NCI-H2107 treated with DMSO at 0.1 percent for 48 hours (cell line): ENCODE results near the gene ZNF771.
A peak's percentile ranks its signal among the peaks of the same experiment; 100 is the strongest.

Source experiments
- DNase-seq: peaks from one replicate; lab custom pipeline; 2025; ENCODE audit not compliant: unreplicated experiment; lab: John Stamatoyannopoulos, UW

The ZNF771 gene

DNA sequence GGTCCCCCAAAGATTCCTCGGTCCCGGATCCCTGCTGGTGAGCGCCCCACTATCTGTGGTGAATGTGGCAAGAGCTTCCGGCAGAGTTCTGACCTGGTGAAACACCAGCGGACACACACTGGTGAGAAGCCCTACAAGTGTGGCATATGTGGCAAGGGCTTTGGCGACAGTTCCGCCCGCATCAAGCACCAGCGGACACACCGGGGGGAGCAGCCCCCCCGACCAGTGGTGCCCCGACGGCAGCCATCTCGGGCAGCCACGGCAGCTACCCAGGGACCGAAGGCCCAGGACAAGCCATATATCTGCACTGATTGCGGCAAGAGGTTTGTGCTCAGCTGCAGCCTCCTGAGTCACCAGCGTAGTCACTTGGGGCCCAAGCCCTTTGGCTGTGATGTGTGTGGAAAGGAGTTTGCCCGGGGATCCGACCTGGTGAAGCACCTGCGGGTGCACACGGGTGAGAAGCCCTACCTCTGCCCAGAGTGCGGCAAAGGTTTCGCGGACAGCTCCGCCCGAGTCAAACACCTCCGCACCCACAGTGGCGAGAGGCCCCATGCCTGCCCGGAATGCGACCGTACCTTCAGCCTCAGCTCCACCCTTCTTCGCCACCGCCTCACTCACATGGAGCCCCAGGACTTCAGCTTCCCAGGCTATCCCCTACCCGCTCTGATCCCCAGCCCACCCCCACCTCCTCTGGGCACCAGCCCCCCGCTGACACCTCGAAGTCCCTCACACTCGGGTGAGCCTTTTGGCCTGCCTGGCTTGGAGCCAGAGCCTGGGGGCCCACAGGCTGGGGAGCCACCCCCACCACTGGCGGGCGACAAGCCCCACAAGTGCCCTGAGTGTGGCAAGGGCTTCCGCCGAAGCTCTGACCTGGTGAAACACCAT lies 9.4 kb upstream of the ZNF771 start:
- DNase-seq = no peak

DNA sequence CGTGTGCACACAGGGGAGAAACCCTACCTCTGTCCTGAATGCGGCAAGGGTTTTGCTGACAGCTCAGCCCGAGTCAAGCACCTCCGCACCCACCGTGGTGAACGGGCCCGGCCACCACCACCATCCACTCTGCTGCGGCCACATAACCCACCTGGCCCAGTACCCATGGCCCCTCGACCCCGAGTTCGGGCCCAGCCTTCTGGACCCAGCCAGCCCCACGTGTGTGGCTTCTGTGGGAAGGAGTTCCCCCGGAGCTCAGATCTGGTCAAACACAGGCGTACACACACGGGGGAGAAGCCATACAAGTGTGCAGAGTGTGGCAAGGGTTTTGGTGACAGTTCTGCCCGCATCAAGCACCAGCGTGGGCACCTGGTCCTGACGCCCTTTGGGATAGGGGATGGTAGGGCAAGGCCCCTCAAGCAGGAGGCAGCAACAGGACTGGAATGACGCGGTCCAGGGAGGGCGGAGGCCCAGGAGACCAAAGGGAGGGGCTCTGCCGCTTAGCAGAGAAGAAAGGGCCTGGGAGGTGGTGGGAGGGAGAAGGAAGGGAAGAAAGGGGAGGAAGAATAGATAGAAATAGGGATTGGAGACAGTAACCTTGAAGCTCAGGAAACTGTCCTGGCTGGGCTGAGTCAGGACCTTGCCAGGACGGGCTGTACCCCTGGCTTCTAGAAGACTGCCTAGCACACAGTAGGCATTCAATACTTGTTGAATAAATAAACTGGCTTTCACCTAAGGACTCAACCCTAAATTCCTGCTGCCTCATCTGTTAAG lies 8.6 kb upstream of the ZNF771 start:
- DNase-seq = no peak

DNA sequence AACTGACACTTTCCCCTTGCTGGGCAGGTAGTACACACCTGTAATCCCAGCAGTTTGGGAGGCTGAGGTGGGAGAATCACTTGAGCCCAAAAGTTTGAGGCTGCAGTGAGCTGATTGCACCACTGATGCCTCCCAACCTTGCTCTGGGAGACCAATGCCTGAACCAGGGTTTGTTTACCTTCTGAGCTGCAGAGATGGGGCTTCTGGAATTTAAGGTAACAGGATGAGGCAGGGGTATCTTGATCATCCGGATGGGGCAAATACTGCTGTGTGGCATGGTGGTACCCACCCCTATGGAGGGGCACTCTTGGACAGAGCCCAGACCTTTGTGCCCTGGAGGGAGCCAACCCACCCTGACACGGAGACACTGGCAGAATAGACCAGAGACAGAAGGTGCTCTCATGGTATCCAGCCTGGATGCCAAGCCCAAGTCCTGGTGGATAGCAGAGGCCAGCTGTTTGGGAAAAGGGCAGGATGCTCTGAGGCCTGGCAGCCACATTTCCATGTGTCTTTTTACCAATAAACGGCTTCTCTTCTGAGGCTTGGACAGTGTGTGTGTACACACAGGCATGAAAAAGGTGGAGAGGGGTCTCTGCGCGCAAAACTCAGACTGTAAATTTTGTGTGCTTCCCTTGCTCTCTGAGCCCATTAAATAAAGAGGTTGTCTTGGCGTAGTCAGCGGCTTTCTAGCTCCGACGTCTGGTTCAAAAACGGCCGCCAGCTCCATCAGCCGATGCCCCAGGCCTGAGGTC lies 7.8 kb upstream of the ZNF771 start:
- no peak for DNase-seq

DNA sequence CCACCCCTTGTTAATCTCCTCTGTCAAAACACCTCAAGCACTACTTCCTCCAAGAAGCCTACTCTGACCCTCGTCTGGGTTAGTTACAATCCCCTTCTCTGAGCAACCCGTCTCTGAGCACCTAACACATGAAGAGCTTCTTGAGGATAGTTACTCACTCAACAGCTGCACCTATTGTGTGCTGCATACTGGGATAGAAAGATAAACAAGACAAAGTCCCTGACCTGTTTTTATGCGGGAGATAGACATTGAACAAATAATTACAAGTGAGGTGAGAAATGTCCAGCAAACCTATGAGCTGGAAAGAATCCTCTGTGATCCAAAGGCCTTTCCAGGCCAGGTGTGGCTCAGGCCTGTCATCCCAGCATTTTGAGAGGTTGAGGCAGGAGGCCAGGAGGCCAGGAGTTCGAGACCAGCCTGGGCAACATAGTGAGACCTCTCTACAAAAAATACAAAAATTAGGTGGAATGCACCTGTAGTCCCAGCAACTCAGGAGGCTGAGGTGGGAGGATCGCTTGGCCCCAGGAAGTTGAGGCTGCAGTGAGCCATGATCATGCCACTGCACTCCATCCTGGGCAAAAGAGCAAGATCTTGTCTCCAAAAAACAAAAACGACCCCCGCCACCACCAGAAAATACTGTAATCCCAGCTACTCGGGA lies 5.5 kb upstream of the ZNF771 start:
- no peak for DNase-seq

DNA sequence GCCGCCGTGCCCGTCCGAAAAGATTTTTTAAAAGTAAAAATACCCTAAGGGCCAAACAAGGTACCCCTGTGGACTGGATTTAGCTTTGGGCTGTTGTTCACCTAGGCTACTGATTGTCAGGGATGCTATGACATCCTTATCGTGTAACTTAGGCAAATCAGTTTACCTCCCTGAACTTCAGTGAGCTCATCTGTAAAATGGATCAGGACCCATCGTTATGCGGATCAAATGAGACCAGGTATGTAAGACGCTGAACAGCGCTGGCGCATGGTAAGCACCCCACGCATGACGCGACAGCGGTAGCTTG lies 658 bp upstream of the ZNF771 start:
- DNase-seq = no peak

DNA sequence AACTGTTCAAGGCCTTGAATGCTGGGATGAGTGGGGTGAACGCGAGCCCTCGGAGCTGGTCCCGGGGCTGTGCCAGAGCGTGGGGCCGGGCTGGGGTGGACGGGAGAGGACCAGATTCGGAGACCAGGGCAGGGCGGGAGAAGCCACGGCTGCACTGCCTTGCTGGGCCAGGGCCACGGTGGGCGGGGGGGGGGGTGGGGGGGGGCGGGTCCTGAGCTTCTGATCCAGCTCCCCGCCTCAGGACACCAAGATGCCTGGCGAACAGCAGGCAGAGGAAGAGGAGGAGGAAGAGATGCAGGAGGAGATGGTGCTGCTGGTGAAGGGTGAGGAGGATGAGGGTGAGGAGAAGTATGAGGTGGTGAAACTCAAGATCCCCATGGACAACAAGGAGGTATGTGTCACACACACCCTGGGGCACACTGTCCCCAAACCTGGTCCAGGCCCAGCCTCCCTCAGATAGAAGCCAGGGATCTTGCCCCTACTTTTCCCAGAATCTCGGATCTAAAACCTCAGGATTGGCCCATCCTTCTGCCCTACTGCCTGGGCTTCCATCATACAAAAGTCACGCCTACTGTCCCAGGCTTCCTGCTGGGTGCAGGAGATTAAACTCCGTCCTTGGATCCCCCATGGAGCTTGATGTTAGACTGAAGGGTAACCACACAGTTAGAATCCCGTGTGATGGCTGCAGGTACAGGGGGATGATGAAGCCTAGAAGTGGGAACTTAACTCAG lies 563 bp downstream of the ZNF771 start:
- no peak for DNase-seq

DNA sequence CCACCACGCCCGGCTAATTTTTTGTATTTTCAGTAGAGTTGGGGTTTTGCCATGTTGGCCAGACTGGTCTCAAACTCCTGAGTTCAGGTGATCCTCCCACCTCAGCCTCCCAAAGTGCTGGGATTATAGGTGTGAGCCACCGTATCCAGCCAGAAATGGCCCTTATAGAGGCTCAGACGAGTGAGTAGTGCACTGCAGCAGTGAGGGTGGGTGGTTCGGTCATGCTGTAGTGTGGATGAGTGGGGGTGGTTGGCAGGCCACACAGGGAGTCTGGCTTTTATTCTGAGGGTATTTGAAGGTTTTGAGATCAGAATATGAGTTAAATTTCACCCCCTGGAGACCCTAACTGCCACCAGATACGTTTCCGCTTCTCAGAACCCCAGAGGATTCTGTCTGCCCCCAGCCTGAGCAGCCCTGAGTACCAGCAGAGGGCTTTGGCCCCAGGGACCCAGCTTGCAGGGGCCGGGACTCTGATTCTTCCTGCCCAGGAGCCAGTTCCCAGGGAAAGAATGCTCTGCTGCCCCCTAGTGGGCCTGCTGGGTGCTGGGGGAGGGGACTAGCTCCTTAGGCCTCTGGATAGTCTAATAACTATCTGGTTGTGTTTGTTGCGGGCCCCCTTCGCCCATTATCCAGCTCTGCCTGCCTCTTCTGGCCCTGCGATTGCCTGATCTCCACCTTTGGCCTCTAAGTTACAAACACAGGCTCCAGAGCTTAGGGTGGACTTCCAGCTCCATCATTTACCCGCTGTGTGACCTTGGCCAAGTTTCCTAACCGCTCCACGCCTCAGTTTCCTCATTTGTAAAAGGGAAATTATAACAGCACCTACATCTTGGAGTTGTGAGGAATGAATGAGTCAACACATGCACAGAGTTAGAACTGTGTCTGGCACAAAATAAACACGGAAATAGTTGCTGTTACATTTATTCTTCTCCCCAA lies 2.0 kb downstream of the ZNF771 start:
- peak; percentile 71 for DNase-seq

DNA sequence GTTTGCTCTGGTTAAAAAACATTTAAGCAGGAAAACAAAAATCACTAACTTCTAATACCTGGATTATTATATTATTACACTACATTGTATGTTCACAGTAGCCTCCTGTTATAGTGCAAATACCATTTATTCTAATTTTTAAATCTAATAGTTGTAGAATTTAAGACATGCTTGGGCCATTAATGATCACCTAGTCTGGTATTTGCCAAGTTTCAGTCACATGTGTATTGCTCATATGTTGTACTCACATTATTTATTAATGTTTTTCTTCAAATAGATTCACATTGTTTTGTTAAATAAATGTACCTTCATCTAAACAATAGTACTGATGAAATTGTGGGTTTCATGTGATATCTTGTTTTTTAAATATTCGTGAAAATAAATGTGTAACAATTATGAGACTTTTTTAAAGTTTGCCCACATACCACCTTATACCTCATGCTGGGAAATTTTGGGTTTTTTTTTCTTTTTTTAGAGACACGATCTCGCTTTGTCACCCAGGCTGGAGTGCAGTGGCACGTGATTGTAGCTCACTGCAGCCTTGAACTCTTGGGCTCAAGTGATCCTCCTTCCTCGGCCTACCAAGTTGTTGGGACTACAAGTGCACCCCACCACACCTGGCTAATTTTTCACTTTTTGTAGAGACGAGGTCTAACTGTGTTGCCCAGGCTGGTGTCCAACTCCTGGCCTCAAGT lies 5.9 kb downstream of the ZNF771 start:
- DNase-seq = no peak

DNA sequence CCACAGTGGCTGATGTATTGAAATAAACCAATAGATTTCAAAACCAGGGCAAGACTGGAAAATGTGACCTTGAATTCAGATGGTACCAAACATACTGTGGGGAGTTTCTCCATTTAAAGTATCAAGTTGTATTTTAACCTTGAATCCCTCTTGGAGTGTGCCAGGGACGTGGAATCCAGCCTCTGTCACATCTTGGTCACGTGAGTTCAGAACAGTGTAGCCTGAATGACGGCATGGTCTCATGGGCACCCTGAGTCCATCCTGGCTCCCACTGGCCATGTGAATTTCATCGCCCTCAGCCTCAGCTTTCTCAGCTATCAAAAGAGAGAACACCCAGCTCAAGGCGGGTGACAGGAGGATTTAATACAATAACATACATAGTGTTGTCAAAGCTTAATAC lies 6.8 kb downstream of the ZNF771 start:
- DNase-seq = no peak

DNA sequence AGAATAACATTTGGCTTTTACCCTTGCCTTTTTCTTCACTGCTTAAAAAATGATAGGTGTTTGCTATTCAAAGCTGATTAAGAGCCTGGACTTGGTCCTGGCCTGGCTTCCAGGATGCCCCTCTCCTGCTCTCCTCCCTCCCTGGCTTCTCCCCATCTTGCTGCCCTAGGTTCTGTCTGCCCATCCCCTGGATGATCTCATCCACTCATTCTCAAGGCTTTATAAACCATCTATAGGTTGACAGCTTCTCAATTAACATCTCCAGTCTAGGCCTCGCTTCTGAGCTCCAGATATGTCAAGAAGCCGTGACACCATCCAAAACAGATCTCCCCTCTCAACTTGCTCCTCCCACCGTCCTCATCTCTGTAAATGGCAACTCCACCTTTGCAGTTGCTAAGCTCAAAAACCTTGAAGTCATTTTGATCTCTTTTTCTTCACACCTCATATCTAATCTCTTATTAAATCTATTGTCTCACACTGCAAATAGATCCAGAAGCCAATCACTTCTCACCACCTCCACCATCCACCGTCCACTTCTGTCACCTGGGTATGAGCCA lies 8.7 kb downstream of the ZNF771 start:
- no peak for DNase-seq

DNA sequence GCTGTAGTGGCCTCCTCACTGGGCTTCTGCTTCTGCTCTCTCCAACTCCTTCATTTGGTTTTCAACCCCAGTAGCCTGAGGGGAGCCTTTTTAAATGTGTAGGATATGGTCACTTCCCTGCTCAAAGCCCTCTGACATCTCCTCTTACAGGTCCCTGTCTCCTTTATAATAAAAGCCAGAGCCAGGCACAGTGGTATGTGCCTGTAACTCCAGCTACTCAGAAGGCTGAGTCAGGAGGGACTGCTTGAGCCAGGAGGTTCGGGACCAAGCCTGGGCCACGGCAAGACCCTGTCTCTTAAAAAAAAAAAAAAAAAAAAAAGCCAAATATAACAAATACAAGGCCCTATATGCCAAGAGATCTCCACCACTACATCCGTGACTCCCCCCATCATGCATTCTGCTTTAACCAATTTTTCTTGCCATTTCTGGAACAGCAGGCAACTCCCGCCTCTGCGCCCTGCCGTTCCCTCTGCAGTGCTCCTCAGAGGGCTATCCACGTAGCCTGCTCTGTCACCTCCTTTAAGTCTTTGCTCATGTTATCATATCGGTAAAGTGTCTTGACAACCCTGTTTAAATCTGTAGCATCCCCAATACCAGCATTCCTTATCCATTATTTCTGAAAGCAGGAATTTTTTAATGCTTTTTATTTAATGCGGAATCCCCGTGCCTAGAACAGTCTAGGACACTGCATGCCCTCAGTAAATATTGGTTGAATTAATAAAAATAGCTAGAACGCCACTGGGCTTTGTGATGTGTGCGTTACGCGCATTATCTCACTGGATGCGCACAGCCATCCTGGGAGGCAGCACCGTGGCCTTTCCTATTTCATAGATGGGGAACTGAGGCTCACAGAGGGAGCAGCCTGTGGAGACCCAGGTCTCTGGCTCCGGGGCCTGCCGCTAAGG lies 9.5 kb downstream of the ZNF771 start:
- DNase-seq = no peak

DNA sequence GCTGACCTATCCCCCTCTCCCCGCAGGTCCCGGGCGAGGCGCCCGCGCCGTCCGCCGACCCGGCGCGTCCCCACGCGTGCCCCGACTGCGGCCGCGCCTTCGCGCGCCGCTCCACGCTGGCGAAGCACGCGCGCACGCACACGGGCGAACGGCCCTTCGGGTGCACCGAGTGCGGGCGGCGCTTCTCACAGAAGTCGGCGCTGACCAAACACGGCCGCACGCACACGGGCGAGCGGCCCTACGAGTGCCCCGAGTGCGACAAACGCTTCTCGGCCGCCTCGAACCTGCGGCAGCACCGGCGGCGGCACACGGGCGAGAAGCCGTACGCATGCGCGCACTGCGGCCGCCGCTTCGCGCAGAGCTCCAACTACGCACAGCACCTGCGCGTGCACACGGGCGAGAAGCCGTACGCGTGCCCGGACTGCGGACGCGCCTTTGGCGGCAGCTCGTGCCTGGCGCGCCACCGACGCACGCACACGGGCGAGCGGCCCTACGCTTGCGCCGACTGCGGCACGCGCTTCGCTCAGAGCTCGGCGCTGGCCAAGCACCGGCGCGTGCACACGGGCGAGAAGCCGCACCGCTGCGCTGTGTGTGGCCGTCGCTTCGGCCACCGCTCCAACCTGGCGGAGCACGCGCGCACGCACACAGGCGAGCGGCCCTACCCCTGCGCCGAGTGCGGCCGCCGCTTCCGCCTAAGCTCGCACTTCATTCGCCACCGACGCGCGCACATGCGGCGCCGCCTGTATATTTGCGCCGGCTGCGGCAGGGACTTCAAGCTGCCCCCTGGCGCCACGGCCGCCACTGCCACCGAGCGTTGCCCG lies 10.3 kb downstream of the ZNF771 start:
- DNase-seq = peak; percentile 57

DNA sequence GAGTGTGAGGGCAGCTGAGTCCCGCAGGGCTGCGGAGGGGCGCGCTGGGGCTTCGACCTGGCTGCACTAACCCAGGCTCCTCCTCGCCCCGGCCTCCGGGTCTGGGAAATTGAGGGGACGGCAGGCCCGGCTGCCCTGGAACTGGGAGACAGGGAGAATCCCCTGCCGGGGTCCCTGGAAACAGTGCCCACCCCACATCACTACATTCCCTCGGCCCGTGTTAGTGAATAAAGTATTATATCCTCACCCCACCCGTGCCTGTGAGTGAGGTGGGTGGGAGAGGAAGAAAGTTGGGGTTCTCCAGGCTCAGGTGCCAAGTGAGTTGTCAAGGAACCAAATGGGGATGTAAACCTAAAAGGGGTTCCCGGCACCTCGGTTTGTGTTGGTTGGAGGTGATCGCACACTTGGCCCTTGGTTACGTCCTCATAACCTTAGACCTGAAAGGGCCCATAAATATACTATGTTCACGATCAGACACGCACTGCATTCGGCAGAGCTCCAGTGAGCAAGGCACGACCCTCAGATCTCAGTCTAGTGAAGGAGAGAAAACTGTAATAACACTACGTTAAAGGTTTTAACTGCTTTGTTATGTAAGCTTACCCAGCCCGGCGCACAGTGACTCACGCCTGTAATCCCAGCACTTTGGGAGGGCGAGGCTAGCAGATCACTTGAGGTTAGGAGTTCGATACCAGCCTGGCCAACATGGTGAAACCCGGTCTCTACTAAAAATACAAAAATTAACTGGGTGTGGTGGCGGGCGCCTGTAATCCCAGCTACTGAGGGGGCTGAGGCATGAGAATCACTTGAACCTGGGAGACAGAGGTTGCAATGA lies 11.2 kb downstream of the ZNF771 start:
- no peak for DNase-seq

DNA sequence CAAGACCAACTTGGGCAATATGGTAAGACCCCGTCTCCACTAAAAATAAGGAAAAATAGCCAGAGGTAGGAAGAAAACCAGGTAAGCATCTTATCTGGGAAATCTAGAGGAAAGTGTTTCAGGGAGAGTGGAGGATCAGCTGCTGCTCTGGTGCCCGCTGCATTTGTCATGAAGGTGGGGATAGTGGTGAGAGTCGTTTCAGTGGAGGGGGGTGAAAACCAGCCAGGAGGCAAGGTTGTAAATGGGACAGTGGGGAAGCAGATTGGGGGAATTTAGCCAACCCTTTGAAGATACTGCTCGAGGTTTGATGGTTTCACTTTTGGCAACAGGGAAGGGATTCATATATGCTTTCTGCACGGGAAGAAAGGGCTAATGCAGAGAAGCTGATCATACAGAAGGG lies 13.6 kb downstream of the ZNF771 start:
- no peak for DNase-seq

DNA sequence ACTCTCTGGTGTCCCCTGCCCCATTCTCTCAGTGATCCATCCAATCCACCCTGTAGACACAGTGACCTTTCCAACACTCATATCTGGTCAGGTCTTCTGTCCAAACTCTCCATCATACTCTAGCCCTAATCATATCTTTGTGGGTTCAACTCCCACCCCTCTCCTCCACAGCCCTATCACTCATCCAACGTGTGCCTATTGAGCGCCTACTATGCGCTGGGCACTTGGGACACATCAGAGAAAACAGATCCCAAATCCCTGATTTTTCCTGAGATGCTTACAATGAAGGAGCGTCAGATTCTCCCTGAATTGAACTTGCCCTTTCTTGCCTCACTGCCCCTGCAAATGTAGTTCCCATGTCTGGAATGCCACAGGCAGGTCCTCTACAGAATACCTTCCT lies 20.6 kb downstream of the ZNF771 start:
- DNase-seq = no peak

DNA sequence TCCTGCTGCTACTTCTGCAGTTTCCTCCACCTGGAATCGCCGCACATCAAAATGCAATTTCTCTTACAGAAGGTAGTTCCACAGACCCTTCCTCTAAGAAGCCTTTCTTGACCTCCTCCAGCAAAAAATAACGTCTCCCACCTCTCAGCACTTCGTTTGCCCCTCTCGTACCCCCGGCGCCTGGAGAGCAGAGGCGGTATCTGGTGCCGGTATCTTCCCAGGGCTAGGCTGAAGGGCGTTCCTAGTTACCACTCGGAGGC lies 21.9 kb downstream of the ZNF771 start:
- no peak for DNase-seq
